GM18520 (cell line): ENCODE measurements around the gene PSMD12.
"Not testable (repeated sequence)": the region's sequence is repeated elsewhere in the genome, so short reads cannot be mapped to it uniquely, and the experiment has no call there.

Experiments
- ATAC-seq: cut with Tn5 transposase; IDR thresholded peaks from one replicate; pipeline ENCODE4 v1.9.1; 2021; ENCODE audit not compliant: unreplicated experiment

Gene PSMD12

DNA sequence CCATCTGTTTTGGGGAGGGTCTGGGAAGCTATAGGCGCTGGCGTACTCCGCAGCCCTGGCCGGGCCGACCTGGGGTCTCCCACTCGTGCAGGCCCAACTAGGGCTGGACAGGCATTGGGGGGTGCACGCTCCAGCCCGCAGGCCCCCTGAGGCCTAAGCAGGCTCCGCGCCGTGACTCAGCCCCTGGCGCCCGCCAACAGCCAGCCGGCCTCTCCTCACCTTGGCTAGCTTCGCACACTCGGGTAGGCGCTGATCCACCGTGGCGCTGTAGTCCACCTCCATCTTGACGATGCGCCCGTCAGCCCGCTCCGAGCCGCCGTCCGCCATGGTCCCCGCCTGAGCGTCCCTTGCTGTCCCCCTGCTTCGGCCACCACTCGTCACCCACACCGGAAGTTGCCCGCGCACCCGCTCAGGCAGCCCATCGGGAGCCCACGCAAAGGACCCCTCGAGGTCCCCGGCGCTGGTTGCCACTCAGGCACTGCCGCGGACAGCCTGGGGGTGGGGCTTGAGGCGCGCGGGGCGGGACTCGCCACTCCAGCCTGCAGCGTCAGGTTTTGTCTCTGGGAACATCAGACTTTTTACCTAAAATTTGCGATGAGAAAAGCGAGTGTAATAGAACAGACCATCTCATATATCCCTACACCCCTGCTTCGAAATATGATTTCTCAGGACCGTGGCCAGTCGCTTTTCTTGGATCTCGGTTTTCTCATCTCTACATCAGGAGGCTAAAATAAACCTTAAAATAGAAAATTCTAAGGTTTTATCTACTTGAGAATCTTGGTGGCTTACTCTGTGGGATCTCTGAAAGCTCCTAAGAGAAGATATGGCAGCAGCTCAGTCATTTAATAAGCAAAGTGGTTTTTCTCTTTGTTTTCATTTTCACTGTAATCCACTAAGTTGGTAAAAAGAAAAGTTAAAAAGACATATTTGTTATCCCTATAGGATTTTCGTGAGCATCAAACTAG, at the start of gene PSMD12:
Gene PSMD12, minus strand, starts transcription at position 385 of the 965 bp plus-strand sequence. Its CDS starts 58 bp downstream, at position 327.
- ATAC-seq = peak; percentile 86

DNA sequence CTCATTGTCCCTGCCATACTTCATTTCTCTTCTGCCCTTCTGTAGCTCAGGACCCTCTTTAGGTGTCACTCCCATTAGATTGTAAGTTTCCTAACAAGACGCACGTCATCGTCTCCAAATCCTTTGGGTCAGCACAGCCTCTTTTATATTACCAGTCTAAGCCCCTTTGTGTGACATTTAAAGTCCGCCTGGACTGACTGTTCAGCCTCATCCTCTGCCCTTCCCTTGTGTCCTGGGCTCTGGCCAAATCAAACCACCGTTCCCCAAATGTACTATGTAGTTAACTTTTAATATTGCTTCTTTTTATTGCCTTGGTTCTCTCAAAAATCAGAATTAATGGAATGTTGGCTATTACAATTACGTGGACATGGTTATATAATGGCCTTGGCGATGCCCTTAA, 48.9 kb upstream of the PSMD12 start:
- no peak for ATAC-seq

DNA sequence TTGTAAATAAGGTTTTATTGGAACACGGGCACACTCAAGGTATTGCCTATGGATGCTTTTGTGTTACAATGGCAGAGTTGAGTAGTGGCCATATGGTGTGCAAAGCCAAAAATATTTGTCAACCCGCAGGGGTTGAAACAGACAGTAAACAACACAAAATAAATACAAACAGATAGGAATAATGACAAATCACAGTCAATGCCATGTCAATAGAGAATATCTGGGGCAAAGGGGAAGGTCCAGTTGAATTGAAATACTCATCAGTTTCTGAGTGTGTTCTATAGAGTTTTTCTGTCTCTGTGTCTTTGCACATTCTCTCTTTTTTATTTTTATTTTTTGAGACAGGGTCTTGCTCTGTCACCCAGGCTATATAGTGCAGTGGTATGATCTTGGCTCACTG, 48.2 kb upstream of the PSMD12 start:
- no peak for ATAC-seq

DNA sequence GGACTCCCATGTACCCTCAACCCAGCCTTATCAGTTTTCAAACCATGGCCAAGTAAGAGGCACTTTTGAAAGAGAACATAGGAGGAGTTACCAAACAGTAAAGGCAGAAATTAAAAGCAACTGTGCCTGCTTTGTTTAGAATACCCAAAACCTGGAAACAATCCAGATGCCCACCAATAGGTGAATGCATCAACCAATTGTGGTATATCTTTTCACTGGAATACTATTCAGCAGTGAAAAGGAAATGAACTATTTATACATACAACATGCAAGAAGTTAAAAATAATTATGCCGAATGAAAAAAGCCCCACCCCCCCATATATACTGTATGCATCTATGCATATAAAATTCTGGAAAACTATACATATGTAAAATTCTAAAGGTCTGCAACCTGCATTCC, 47.8 kb upstream of the PSMD12 start:
- no peak for ATAC-seq

DNA sequence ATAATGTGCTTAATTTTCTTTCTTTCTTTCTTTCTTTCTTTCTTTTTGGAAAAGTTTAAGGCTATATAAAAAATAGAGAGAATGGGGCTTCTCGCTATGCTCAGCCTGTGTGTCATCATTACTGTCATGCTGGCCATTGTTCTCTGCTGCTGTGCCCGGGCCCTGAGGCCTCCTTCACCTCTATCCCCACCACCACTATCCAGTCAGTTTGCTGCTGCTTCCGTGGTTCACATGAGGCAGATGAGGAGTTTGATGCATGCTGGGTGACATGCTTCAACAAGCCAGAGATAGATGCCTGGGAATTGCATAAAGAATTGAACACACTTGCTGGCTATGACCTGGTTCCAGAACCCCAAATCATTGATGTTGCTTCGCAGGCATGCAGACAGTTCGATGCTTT, 47.0 kb upstream of the PSMD12 start:
- ATAC-seq = no peak

DNA sequence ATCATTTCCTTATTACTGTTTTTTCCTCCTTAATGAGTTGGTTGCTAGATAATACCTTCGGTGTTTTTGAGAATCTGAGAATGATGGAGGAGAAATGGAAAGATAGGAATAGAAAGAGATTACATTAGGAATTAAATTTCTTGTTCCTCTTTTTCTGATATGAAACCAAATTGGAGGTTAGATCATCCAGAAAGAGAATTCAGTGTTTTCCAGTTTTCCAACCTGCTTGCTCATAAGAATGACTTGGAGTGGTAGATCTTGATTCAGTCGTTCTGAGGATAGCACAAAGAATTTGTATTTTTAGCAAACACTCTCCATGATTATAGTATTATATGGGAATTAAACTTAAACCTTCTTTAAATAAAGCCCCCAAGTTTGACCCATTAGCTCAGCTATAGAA, 46.6 kb upstream of the PSMD12 start:
- no peak for ATAC-seq

DNA sequence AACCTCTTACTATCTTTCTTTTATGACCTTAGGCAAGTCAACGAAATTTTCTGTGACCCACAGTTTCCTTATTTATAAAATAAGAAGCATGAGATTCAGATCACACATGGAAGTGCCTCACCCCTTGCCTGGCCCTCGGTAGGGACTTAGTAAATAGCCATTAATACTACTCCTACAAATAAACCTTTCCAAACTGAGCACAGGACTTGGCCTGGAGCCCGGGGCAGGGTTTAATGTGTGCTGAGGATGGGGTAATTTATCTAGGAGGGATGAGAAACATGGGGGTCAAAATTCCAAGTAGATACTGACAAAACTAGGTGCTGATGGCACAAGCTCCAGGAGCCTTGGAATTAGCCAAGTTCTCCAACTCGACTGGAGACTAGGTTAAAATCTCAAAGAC, 45.7 kb upstream of the PSMD12 start:
- ATAC-seq = no peak

DNA sequence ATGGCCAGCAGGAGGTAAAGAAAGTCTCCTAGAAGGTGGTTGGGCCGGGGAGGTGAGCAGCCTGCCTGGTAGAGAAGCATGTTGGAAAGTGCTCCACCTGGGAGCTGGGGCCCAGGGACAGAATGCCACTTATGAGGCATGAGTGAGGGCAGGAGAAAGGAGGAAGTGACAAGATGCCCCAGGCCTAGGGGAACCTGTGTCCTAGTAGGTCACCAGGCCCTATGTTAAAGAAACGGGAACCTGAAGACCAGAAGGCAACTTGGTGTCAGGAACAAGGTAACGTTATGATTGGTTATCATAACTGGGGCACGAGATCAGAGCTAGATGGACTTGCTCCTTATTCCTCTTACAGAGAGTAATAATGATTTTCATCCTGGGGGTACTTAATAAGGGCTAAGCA, 45.0 kb upstream of the PSMD12 start:
- no peak for ATAC-seq

DNA sequence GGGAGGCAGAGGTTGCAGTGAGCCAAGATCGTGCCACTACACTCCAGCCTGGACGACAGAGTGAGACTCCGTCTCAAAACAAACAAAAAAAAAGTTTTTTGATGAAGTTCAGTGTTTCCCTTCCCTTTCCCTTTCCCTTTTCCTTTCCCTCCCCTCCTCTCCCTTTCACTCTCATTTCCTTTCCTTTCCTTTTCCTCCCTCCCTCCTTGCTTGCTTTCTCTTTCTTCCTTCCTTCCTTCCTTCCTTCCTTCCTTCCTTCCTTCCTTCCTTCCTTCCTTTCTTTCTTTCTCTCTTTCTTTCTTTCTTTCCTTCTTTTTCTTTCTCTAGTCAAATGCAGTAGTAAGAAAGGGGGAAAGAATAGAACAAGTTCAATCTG, 42.1 kb upstream of the PSMD12 start:
- not testable (repeated sequence) for ATAC-seq

DNA sequence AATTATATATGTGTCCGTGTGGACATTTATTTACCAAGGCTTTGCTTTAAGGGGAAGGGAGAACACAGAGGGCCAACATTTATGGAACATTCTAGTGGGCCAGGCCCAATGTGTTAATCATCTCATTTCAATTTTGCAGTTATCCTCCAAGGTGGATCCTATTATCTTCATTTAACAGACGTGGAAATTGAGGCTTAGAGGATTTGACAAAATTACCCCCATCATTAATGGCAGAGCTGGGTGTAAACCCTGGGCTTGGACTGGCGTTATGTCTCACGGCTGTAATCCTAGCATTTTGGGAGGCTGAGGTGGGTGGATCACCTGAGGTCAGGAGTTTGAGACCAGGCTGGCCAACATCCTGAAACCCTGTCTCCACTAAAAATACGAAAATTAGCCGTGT, 37.1 kb upstream of the PSMD12 start:
- no peak for ATAC-seq

DNA sequence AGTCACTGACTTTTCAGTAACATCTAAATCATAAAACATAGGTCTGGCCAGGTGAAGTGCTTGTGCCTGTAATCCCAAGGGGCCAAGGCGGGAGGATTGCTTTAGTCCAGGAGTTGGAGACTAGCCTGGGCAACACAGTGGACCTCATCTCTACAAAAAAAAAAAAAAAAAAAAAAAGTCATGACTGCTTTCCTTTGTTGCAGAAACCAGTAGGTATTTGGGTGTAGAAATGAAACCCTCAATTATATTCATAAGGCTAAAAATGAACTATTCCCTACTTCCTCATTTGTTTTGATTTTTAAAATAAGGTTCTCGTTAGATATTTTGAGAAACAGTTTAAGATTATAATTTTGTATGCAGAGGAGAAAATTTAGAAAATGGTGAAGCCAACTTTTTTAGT, 36.7 kb upstream of the PSMD12 start:
- no peak for ATAC-seq

DNA sequence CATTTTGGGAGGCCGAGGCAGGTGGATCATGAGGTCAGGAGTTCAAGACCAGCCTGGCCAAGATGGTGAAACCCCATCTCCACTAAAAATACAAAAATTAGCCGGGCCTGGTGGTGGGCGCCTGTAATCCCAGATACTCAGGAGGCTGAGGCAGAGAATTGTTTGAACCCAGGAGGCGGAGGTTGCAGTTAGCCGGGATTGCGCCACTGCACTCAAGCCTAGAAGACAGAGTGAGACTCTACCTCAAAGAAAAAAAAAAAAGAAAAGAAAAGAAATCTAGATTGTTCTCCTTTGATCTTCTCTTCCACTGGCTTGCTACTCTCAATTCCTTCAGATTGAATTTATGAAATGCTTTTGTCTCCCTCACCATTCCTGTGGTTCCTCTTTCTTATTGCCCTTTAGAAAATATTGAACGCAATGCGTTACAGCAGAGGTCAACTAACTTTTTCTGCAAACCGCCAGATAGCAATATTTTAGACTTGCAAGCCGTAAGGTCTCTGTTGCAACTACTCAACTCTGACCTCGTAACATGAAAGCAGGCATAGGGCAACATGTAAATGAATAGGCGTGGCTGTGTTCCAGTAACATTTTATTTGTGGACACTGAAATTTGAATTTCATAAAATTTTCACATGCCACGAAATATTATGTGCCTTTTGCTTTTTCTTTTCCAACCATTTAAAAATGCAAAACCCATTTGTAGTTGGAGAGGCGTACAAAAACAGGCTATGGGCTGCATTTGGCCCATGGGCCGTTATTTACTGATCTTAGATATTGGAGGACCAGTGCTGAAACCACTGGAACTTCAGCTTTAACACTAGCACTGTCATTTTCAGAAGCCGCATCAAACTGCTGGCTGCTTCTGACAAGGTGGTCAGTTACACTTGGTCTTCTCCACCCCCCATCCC, 35.5 kb upstream of the PSMD12 start:
- ATAC-seq = no peak

DNA sequence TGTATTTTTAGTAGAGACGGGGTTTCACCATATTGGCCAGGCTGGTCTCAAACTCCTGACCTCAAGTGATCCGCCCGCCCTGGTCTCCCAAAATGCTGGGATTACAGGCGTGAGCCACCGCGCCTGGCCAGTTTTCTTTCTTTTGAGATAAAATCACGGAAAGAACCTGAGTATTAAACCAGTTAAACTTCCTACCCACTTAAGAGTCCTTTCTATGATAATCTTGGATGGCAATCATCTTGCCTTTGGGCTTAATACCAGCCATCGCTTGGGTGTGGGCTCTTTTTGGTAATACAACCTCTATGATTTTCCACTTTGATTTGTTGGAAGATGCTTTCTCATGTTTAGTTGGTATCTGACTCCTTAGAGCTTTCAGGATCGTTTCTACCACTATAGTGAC, 34.7 kb upstream of the PSMD12 start:
- no peak for ATAC-seq

DNA sequence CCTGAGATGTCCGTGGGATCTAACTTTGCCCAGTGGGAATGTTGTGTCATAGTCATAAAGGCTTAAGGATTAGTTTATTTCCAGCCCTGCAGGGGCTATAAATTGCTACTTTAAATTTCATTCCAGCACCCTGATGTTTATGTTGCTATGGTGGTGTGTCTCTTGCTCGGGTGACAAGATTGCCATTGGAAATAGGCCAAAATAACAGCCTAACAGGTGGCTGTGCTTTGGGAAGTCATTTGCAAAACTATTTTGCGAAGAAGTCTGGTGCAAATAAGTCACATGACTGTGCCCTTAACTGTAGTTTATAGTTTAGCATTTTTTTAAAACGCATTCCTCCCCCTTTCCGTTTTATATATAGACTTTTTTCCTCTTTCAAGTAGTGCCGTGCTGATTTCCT, 33.8 kb upstream of the PSMD12 start:
- ATAC-seq = no peak

DNA sequence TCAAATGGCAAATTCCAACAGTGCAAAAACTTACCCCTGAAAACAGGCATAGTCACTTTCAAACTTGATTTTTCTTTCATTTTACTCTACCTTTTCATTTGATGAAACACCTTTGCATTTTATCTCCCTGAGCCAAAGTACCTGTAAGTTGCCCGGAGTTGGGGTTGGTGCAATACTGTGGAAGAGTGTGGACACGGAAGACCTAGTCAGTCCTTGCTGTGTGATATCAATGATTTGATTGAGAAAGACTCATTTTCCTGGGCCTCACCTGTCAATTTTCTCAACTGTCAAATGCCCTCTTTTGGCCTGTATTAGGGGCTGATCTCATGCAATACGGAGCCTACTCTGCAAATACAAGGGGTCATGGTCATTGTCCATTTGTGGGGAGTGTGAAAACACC, 33.3 kb upstream of the PSMD12 start:
- no peak for ATAC-seq

DNA sequence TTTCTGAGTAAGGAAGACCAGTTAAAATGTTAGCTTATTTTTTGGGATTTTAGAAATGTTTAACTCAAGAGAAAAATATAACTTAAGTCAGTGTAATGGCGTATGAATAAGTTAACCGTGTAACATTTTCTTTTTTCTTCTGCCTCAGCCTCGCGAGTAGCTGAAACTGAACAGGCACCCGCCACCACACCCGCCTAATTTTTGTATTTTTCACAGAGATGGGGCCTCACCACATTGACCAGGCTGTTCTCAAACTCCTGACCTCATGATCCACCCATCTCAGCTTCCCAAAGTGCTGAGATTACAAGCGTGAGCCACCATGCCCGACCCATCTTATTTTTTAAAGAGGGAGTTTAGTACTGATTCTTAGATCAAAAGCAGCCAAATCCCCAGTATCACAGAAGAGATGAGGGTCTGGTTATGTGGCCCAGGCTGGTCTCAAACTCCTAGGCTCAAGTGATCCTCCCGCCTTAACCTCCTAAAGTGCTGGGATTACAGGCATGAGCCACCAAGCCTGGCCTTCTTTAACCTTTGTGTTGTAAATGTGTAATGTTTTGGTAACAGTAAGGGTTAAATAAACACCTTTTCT, 27.5 kb upstream of the PSMD12 start:
- no peak for ATAC-seq

DNA sequence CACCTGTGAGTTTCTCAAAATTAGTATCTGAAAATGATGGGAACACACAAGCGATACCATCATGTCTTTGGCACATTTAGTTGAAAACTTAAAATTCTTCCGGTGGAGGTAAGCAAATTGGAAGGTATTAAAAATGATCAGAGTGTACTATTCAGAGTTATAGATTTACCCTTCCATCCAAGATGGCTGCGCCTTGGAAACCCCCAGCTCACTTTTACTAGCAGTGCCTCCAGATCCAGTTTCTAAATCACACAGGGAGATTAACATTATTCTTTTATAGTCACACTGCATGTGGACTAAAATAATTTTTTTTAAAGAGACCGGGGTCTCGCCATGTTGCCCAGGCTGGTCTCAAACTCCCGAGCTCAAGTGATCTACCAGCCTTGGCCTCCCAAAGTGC, 25.7 kb upstream of the PSMD12 start:
- no peak for ATAC-seq

DNA sequence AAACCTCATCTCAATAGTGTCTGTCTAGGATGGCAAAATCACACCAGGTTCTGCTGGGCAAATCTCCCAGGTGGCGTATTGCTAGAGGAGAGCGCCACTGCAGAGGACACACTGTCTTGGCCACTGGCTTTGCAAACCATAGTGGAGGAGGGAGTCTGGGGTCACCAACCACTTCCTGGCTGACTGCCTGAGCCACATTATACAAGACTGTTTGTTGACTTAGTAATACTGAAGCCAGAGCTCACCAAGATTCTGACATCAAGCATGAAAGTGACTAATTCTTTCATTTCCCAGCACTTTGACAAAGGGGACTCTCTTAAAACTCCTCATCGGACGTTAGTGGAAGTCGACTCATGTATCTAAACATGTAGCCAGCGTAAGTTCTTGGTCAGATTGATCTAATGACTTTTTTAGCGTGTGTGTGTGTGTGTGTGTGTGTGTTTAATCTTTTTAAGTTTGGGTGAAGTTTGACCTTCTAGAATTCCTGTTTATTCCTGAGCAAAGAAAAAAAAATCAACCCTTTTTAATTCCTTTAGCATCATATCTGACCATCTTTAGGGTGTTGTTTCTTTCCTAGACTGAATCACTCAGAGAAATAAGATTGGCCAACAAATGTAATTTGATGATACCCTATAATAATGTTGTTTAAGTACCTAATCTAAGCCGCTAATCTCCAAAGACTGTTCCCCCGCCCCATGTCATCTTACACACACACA, 24.4 kb upstream of the PSMD12 start:
- ATAC-seq = peak; percentile 92

DNA sequence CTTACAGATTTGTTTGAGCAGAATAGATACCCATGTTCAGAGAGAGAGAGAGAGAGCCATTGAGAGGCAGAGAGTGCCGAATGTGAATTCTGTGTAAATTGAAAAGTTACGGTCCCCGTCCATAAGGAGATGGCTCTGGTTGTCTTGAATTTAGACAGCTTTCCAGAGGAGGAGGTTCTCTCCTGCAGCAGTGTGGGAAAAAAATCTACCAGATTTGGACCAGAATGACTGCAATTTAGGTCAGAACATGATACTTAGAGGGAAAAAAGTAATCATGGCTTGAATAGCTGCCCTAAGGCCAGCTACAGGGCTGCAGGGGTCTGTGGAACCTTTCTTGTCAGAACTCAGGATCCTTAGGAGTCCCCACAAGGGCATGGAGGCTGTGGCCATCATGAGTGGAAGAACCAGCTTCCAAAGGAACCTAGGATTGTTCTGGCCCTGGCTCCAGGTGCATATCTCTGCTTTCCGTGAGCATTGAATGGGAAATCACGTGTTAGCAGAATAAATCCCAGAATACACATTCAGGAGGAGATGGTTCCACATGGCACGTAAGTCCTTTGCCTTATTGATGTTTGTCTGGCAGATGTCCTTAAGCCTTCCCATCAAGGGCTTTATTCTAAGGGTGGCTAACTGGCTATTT, 23.7 kb upstream of the PSMD12 start:
- no peak for ATAC-seq

DNA sequence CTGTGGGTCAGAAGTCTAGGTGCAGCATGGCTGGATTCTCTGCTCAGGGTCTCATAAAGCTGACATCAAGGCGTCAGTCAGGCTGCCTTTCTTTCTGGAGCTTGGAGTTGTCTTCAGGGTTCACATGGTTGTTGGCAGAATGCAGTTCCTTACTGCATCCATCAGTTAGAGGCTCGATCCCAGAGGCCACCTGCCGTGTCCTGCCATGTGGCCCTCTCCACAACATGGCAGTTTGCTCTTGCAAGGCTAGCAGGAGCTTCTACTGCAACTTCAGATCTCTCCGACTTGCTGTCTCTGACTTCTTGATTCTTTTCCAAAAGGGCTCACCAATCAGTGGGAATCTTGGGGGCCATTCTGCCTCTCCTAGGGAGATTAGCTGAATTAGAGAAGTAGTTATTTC, 22.6 kb upstream of the PSMD12 start:
- no peak for ATAC-seq
